GM12878 (cell line): ENCODE data around the gene ERN1. TPM values are rescaled to one million over a fixed set of nuclear protein-coding genes. Genes with fewer than 3 reads are reported as not detected.
A peak's percentile ranks its signal among the peaks of the same experiment; 100 is the strongest.

Experiments
- ATF7 ChIP-seq: fragments of 450-650 bp; IDR thresholded peaks from 2 replicates; pipeline ENCODE4 v1.6.1; 2016; ENCODE audit warnings: low read depth, mild to moderate bottlenecking
- CBFB ChIP-seq: IDR thresholded peaks from 2 replicates; pipeline ENCODE4 v1.6.1; 2016; ENCODE audit warnings: antibody characterized with exemption, low read depth
- CHD1 ChIP-seq: IDR thresholded peaks from 2 replicates; pipeline ENCODE4 v1.6.1; 2012; ENCODE audit warnings: low read depth, low read length, improper control_type of control experiment
- EZH2 ChIP-seq: IDR thresholded peaks from 2 replicates; pipeline ENCODE4 v1.6.1; 2012; ENCODE audit warnings: low read depth, mild to moderate bottlenecking, control low read depth, inconsistent platforms, low read length, borderline replicate concordance; ENCODE audit not compliant: control insufficient read depth
- FOXK2 ChIP-seq: fragments of 450-650 bp; IDR thresholded peaks from 2 replicates; pipeline ENCODE4 v1.6.1; 2017; ENCODE audit warnings: mild to moderate bottlenecking, moderate library complexity
- FOXM1 ChIP-seq: IDR thresholded peaks from 2 replicates; pipeline ENCODE4 v1.6.1; 2012; ENCODE audit warnings: low read depth, mild to moderate bottlenecking, inconsistent platforms, low read length, moderate library complexity
- HCFC1 ChIP-seq: fragments of 150-350 bp; IDR thresholded peaks from 2 replicates; pipeline ENCODE4 v1.6.1; 2014; ENCODE audit warnings: low read length
- KDM1A ChIP-seq: fragments of 200-600 bp; sonication (generic); IDR thresholded peaks from 2 replicates; pipeline ENCODE4 v1.6.1; 2016; ENCODE audit warnings: borderline replicate concordance
- MYB ChIP-seq: fragments of 150-350 bp; IDR thresholded peaks from 2 replicates; pipeline ENCODE4 v1.6.1; 2014; ENCODE audit warnings: mild to moderate bottlenecking, low read depth, low read length, borderline replicate concordance
- NR2F1 ChIP-seq: fragments of 450-650 bp; conservative IDR thresholded peaks from 2 replicates; pipeline ENCODE4 v1.6.1; 2017; ENCODE audit warnings: mild to moderate bottlenecking
- POLR2A ChIP-seq: IDR thresholded peaks from 2 replicates; pipeline ENCODE4 v1.6.1; 2011; ENCODE audit warnings: low read depth, mild to moderate bottlenecking, low read length
- RELA ChIP-seq: fragments of 450-650 bp; IDR thresholded peaks from 2 replicates; pipeline ENCODE4 v1.8.0; 2014; ENCODE audit warnings: borderline replicate concordance; ENCODE audit not compliant: partially characterized antibody
- SRF ChIP-seq, 2 experiments: IDR thresholded peaks; 2 replicates each; pipeline ENCODE4 v1.6.1; 2011; ENCODE audit warnings: low read depth in 2 of 2, low read length in 2 of 2, mild to moderate bottlenecking in 1 of 2, moderate library complexity in 1 of 2
- SUZ12 ChIP-seq: fragments of 200-600 bp; sonication (generic); IDR thresholded peaks from one replicate; pipeline ENCODE4 v1.6.1; 2018; ENCODE audit warnings: antibody characterized with exemption, mild to moderate bottlenecking; ENCODE audit not compliant: unreplicated experiment
- YY1 ChIP-seq: IDR thresholded peaks from 2 replicates; pipeline ENCODE4 v1.6.1; 2011; ENCODE audit warnings: low read depth, mild to moderate bottlenecking, low read length
- polyA plus RNA-seq, 11 experiments: library from polyadenylated mRNA; depleted of rRNA in 4 of 11; unstranded in 6 of 11; stranded (reverse) in 5 of 11; fragments of >200 nt; fragmentation: Nextera tagmentation in 4 of 11; fragmentation: Illumina TruSeq in 1 of 11; extraction: Ambion mirVana in 4 of 11; extraction: Trizol in 1 of 11; gene quantifications; 1 replicate in 1 of 11; 2 replicates in 10 of 11; pipeline versions ENCODE4 v1.2.1 to v1.2.3, GENCODE V29; 2011 to 2016; ENCODE audit warnings: inconsistent platforms in 2 of 11, missing spikeins in 2 of 11, low read depth in 1 of 11
- total RNA-seq, 4 experiments: library from RNA; depleted of rRNA in 3 of 4; stranded (reverse); fragments of >200 nt in 3 of 4; fragmentation: Illumina TruSeq in 1 of 4; extraction: Trizol in 1 of 4; gene quantifications; 2 replicates each; pipeline versions ENCODE4 v1.2.1 to v1.2.3, GENCODE V29; 2013 to 2021
- TF ChIP-seq, protein P1 (sequence below): IDR thresholded peaks from 2 replicates; pipeline ENCODE4 v1.6.1; 2012; ENCODE audit warnings: improper control_type of control experiment, low read depth, low read length; ENCODE audit not compliant: insufficient replicate concordance
- TF ChIP-seq, protein P2 (sequence below): IDR thresholded peaks from 2 replicates; pipeline ENCODE4 v1.6.1; 2012; ENCODE audit warnings: low read depth, low read length, improper control_type of control experiment
- TF ChIP-seq, protein P3 (sequence below): fragments of 450-650 bp; formaldehyde crosslinking; IDR thresholded peaks from 2 replicates; pipeline ENCODE4 v1.4.0; 2022; ENCODE audit warnings: mild to moderate bottlenecking, moderate library complexity
- TF ChIP-seq, protein P4 (sequence below): IDR thresholded peaks from 2 replicates; pipeline ENCODE4 v1.6.1; 2012; ENCODE audit warnings: low read length, inconsistent platforms
- TF ChIP-seq, protein P5 (sequence below): fragments of 450-650 bp; IDR thresholded peaks from 2 replicates; pipeline ENCODE4 v1.6.1; 2016; ENCODE audit warnings: mild to moderate bottlenecking

The ERN1 gene
- total and polyA plus RNA-seq, 10 of the 15 experiments (the other 5 are each of a cell fraction or from before 2014, with no cell fraction given): 2.6 to 19.2 (median 7.6) TPM

DNA sequence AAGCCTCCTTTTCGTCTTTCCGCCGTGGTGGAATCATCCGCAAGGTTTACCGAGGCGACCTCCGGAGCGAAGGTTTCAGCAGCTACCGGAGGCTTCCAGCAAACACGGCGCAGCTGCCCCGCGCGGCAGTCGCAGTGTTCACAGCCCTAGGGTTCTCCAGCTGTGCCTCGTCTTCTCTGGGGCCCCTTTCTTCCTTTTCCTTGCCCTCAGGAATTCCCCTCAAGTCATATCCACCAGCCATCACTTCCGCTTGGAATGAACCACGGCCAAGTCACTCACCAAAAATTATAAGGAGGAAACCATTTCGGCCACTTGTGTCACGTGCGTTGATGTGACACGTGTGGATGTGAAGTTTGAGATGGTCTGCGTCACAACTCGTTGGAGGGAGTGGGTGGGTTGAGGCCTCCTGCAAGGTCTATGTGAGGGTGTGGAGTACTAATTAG, 636 bp upstream of the ERN1 start (continued):
- TF ChIP-seq, protein P1, sequence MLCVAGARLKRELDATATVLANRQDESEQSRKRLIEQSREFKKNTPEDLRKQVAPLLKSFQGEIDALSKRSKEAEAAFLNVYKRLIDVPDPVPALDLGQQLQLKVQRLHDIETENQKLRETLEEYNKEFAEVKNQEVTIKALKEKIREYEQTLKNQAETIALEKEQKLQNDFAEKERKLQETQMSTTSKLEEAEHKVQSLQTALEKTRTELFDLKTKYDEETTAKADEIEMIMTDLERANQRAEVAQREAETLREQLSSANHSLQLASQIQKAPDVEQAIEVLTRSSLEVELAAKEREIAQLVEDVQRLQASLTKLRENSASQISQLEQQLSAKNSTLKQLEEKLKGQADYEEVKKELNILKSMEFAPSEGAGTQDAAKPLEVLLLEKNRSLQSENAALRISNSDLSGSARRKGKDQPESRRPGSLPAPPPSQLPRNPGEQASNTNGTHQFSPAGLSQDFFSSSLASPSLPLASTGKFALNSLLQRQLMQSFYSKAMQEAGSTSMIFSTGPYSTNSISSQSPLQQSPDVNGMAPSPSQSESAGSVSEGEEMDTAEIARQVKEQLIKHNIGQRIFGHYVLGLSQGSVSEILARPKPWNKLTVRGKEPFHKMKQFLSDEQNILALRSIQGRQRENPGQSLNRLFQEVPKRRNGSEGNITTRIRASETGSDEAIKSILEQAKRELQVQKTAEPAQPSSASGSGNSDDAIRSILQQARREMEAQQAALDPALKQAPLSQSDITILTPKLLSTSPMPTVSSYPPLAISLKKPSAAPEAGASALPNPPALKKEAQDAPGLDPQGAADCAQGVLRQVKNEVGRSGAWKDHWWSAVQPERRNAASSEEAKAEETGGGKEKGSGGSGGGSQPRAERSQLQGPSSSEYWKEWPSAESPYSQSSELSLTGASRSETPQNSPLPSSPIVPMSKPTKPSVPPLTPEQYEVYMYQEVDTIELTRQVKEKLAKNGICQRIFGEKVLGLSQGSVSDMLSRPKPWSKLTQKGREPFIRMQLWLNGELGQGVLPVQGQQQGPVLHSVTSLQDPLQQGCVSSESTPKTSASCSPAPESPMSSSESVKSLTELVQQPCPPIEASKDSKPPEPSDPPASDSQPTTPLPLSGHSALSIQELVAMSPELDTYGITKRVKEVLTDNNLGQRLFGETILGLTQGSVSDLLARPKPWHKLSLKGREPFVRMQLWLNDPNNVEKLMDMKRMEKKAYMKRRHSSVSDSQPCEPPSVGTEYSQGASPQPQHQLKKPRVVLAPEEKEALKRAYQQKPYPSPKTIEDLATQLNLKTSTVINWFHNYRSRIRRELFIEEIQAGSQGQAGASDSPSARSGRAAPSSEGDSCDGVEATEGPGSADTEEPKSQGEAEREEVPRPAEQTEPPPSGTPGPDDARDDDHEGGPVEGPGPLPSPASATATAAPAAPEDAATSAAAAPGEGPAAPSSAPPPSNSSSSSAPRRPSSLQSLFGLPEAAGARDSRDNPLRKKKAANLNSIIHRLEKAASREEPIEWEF: no peak
- TF ChIP-seq CHD1 (no peak), HCFC1 (no peak), SUZ12 (no peak), POLR2A (no peak), KDM1A (no peak), NR2F1 (peak; percentile 52), FOXK2 (no peak; the same call in 1 of the 2 replicates), MYB (no peak), YY1 (no peak), CBFB (no peak; the same call in 1 of the 2 replicates), ATF7 (peak; percentile 85), EZH2 (no peak), FOXM1 (peak; percentile 42; the same call in 1 of the 2 replicates), RELA (peak; percentile 92), SRF (IDR thresholded peaks at IDR 0.05; ENCODE audit: low read depth in 2 of 2, low read length in 2 of 2) (no peak)
- TF ChIP-seq, protein P2, sequence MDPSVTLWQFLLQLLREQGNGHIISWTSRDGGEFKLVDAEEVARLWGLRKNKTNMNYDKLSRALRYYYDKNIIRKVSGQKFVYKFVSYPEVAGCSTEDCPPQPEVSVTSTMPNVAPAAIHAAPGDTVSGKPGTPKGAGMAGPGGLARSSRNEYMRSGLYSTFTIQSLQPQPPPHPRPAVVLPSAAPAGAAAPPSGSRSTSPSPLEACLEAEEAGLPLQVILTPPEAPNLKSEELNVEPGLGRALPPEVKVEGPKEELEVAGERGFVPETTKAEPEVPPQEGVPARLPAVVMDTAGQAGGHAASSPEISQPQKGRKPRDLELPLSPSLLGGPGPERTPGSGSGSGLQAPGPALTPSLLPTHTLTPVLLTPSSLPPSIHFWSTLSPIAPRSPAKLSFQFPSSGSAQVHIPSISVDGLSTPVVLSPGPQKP: no peak
- TF ChIP-seq, protein P3, sequence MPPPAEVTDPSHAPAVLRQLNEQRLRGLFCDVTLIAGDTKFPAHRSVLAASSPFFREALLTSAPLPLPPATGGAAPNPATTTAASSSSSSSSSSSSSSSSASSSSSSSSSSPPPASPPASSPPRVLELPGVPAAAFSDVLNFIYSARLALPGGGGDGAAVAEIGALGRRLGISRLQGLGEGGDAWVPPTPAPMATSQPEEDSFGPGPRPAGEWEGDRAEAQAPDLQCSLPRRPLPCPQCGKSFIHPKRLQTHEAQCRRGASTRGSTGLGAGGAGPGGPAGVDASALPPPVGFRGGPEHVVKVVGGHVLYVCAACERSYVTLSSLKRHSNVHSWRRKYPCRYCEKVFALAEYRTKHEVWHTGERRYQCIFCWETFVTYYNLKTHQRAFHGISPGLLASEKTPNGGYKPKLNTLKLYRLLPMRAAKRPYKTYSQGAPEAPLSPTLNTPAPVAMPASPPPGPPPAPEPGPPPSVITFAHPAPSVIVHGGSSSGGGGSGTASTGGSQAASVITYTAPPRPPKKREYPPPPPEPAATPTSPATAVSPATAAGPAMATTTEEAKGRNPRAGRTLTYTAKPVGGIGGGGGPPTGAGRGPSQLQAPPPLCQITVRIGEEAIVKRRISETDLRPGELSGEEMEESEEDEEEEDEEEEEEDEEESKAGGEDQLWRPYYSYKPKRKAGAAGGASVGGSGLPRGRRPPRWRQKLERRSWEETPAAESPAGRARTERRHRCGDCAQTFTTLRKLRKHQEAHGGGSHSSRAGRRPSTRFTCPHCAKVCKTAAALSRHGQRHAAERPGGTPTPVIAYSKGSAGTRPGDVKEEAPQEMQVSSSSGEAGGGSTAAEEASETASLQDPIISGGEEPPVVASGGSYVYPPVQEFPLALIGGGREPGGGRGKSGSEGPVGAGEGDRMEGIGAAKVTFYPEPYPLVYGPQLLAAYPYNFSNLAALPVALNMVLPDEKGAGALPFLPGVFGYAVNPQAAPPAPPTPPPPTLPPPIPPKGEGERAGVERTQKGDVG (CRISPR knock-in tag): no peak
- TF ChIP-seq, protein P4, sequence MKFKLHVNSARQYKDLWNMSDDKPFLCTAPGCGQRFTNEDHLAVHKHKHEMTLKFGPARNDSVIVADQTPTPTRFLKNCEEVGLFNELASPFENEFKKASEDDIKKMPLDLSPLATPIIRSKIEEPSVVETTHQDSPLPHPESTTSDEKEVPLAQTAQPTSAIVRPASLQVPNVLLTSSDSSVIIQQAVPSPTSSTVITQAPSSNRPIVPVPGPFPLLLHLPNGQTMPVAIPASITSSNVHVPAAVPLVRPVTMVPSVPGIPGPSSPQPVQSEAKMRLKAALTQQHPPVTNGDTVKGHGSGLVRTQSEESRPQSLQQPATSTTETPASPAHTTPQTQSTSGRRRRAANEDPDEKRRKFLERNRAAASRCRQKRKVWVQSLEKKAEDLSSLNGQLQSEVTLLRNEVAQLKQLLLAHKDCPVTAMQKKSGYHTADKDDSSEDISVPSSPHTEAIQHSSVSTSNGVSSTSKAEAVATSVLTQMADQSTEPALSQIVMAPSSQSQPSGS: no peak
- TF ChIP-seq, protein P5, sequence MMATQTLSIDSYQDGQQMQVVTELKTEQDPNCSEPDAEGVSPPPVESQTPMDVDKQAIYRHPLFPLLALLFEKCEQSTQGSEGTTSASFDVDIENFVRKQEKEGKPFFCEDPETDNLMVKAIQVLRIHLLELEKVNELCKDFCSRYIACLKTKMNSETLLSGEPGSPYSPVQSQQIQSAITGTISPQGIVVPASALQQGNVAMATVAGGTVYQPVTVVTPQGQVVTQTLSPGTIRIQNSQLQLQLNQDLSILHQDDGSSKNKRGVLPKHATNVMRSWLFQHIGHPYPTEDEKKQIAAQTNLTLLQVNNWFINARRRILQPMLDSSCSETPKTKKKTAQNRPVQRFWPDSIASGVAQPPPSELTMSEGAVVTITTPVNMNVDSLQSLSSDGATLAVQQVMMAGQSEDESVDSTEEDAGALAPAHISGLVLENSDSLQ: peak; percentile 86
